HG03159 (cell line): Measurements from ENCODE around the gene ZSWIM3.
"Not testable (repeated sequence)": the region's sequence is repeated elsewhere in the genome, so short reads cannot be mapped to it uniquely, and the experiment has no call there.

Source experiments
- ATAC-seq: cut with Tn5 transposase; IDR thresholded peaks from one replicate; pipeline ENCODE4 v1.9.1; 2021; ENCODE audit warnings: mild to moderate bottlenecking, moderate library complexity; ENCODE audit not compliant: unreplicated experiment

ZSWIM3 gene

GRCh38 chr20:45859916-45860315, 2.5 kb downstream of the ZSWIM3 start:
- no peak for ATAC-seq

DNA sequence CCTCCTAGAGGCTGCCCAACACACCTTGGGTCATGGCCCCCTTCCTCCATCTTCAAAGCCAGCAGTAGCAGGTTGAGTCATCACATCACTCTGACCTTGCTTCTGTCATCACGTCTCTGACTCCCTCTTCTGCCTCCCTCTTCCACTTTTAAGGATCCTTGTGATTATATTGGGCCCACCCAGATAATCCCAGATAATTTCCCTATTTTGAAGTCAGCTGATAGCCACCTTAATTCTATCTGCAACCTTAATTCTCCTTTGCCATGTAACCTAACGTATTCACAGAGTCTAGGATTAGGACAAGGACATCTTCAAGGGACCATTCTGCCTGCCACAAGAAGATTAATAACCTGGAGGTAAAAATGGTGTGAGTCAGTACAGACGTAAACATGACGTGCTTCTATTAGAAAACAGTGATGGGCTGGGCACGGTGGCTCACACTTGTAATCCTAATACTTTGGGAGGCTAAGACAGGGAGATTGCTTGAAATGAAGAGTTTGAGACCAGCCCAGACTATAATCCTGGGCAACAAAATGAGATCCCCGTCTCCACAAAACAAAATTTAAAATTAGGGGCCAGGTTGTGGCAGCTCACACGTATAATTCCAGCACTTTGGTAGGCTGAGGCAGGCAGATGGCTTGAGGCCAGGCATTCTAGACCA, 3.3 kb downstream of the ZSWIM3 start:
- ATAC-seq: no peak

GRCh38 chr20:45861221-45862075, 4.0 kb downstream of the ZSWIM3 start:
- no peak for ATAC-seq

DNA sequence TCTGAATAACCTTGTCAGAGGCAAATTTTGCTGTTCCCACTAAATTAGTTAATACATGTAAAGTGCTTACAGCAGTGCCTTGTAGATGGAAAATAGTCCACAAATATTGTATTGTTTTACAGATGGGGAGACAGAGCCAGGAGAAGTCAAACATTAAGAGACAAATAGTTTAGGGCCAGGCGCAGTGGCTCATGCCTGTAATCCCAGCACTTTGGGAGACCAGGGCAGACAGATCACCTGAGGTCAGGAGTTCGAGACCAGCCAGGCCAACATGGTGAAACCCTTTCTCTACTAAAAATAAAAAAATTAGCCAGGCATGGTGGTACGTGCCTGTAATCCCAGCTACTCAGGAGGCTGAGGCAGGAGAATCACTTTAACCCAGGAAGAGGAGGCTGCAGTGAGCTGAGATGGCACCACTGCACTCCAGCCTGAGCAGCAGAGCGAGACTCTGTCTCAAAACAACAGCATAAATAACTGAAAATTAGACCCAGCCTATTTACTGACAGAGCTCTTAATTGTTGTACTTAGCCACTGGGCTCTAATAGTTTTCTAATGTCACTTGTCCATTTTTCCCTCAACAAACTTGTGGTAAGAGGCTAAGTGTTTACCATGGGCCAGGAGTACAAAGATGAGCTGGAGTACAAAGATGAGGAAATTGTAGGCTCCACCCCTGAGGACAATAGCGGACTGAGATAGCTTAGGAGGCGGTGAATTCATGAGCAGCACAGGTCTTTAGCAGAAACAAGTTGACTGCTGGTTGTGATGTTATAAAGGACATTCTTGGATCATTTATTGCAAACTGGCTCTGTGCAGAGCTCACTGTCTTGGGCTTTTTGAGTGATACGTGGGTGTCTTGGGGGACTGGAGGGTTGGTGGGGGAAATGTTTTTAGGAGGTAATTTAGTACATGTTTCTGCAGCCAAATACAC, 6.4 kb downstream of the ZSWIM3 start:
- no peak for ATAC-seq

- ATAC-seq: no peak
Observed at GRCh38 chr20:45866454-45866853, 9.0 kb downstream of the ZSWIM3 start.

- ATAC-seq: no peak
Observed at GRCh38 chr20:45867136-45867818, 9.9 kb downstream of the ZSWIM3 start.

GRCh38 chr20:45867819-45868176, 10.4 kb downstream of the ZSWIM3 start:
- no peak for ATAC-seq

GRCh38 chr20:45872626-45873025, 15.2 kb downstream of the ZSWIM3 start:
- no peak for ATAC-seq

GRCh38 chr20:45873409-45874103, 16.1 kb downstream of the ZSWIM3 start:
- ATAC-seq: no peak

- not testable (repeated sequence) for ATAC-seq
Observed at GRCh38 chr20:45874104-45874481, 16.7 kb downstream of the ZSWIM3 start.

- ATAC-seq: no peak
Observed at GRCh38 chr20:45874576-45874975, 17.2 kb downstream of the ZSWIM3 start.

- no peak for ATAC-seq
Observed at GRCh38 chr20:45878076-45878761, 20.8 kb downstream of the ZSWIM3 start.

- ATAC-seq: peak; percentile 98
Observed at GRCh38 chr20:45880988-45881788, 23.8 kb downstream of the ZSWIM3 start, which contains the start of gene ZSWIM1. Gene ZSWIM1, plus strand, starts transcription at chr20:45881227. Its CDS starts 1,366 bp downstream, at chr20:45882593.

- no peak for ATAC-seq
Observed at GRCh38 chr20:45882469-45883099, 25.2 kb downstream of the ZSWIM3 start.

- ATAC-seq: no peak
Observed at GRCh38 chr20:45883100-45883469, 25.7 kb downstream of the ZSWIM3 start.

- ATAC-seq: no peak
Observed at GRCh38 chr20:45886590-45887345, 29.4 kb downstream of the ZSWIM3 start.

DNA sequence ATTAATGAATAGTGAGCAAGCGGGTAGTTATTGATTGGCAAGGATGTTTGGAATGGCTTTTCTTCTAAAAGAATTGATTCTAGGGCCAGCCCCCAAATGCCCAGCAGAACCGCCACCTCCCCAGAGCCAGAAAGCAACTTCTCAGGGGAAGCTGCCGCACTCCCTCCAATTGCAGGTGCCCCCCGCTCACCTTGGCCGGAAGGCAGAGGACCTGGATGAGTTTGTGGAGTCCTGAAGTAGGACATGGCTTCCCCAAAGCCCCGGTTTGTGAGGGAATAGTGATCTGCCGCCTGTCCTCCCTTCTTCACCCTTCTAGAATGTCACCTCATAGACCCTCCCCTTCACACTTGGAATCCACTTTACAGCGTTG, 29.9 kb downstream of the ZSWIM3 start, which contains the start of gene SPATA25:
Gene SPATA25, minus strand, starts transcription at position 277 of the 370 bp plus-strand sequence. Its CDS starts 32 bp downstream, at position 245.
- no peak for ATAC-seq
